Testis (tissue), 3 donors: ENCODE data around the gene ARMC2. TPM values are rescaled to one million over a fixed set of nuclear protein-coding genes. Genes with fewer than 3 reads are reported as not detected.

Experiments used
- DNase-seq: peaks from one replicate; pipeline ENCODE4 v3.0.0-alpha.2; 2019
- H3K27ac ChIP-seq, 2 donors: fragments of 200-600 bp; sonication (generic); one replicate each; pipeline ENCODE4 v1.5.1; 2019
- H3K27me3 ChIP-seq: fragments of 200-600 bp; sonication (generic); one replicate; pipeline ENCODE4 v1.5.1; 2019
- H3K36me3 ChIP-seq: fragments of 200-600 bp; sonication (generic); one replicate; pipeline ENCODE4 v1.5.1; 2017; ENCODE audit warnings: low read depth; ENCODE audit errors: missing control alignments
- H3K4me1 ChIP-seq: fragments of 200-600 bp; sonication (generic); one replicate; pipeline ENCODE4 v1.5.1; 2019
- H3K4me3 ChIP-seq, 2 donors: fragments of 200-600 bp; sonication (generic); one replicate each; pipeline ENCODE4 v1.5.1; 2017 to 2019
- H3K9me3 ChIP-seq: fragments of 200-600 bp; sonication (generic); one replicate; pipeline ENCODE4 v1.5.1; 2017
- CTCF ChIP-seq, 3 experiments: fragments of 450-650 bp in 2 of 3; fragments of 200-600 bp in 1 of 3; sonication (generic) in 1 of 3; IDR thresholded peaks; one replicate each; pipeline ENCODE4 v1.5.1; 2016 to 2019; ENCODE audit warnings: antibody characterized with exemption in 3 of 3, mild to moderate bottlenecking in 2 of 3, moderate library complexity in 1 of 3
- POLR2A ChIP-seq: fragments of 450-650 bp; IDR thresholded peaks from one replicate; pipeline ENCODE4 v1.6.1; 2017; ENCODE audit warnings: antibody characterized with exemption, mild to moderate bottlenecking, moderate library complexity
- WGBS, 2 donors: methylation state at CpG; one replicate each; pipeline ENCODE4 v1.1.5; 2018; 5-methylcytosine and 5-hydroxymethylcytosine counted together
- intact Hi-C: fragments of 100-400 bp; cut with DNase I; formaldehyde crosslinking; loops from one replicate; pipeline ENCODE4 v1.15.1; 2023; ENCODE audit warnings: low total_unique reads
- polyA plus RNA-seq: library from polyadenylated mRNA; stranded (reverse); fragments of 350-450 nt; fragmentation: Illumina TruSeq; extraction: RNeasy Lipid Tissue Mini Kit (QIAGEN cat#74804); gene quantifications from one replicate; pipeline ENCODE4 v1.2.3, GENCODE V29; 2014; ENCODE audit warnings: low read depth, low replicate concordance; ENCODE audit not compliant: insufficient read depth
- total RNA-seq, 2 donors: library from RNA; depleted of rRNA; stranded (reverse); fragments of >200 nt; gene quantifications; one replicate each; pipeline ENCODE4 v1.2.3, GENCODE V29; 2016

ARMC2 gene
- total and polyA plus RNA-seq, 3 donors from 2014 or later: 24.0 to 78.6 (median 51.4) TPM

- Histone ChIP-seq H3K4me1 (no peaks in the 10 kb centered on the region), H3K27me3 (no peaks in the 10 kb centered on the region), H3K27ac (no peak overlapping the region), H3K9me3 (no peaks in the 10 kb centered on the region), H3K36me3 (no peaks in the 10 kb centered on the region), H3K4me3 (no peak overlapping the region)
- no peak for TF ChIP-seq POLR2A
- TF ChIP-seq CTCF (IDR thresholded peaks at IDR 0.05): no peak
- 78 to 92% methylated on average over 3 of the region's 3 CpGs for WGBS, 2 donors
- intact Hi-C loops: no loop called here
- no peak for DNase-seq
Measured at GRCh38 chr6:108989700-108990099, 141.5 kb downstream of the ARMC2 start.

GRCh38 chr6:108993876-108994275 is 145.7 kb downstream of the ARMC2 start:
- no peak overlapping the region for H3K27ac ChIP-seq

GRCh38 chr6:108995296-108995695 is 147.1 kb downstream of the ARMC2 start:
- H3K4me1 ChIP-seq: peaks cover 16% of the 10 kb centered on the region
- no peak overlapping the region for H3K4me3 ChIP-seq
- H3K27me3 ChIP-seq: no peaks in the 10 kb centered on the region
- no peak for DNase-seq
- intact Hi-C loops: no loop called here
- no peak for TF ChIP-seq POLR2A
- TF ChIP-seq CTCF (IDR thresholded peaks at IDR 0.05): no peak
- H3K36me3 ChIP-seq: no peaks in the 10 kb centered on the region
- no peak overlapping the region for H3K27ac ChIP-seq
- no peaks in the 10 kb centered on the region for H3K9me3 ChIP-seq

More at GRCh38 chr6:108993876-108994275, 145.7 kb downstream of the ARMC2 start:
- 87 to 95% methylated on average over 3 of the region's 3 CpGs for WGBS, 2 donors
- H3K36me3 ChIP-seq: no peaks in the 10 kb centered on the region
- TF ChIP-seq POLR2A: no peak
- no peak for TF ChIP-seq CTCF (IDR thresholded peaks at IDR 0.05)
- H3K4me3 ChIP-seq: no peak overlapping the region
- no peaks in the 10 kb centered on the region for H3K9me3 ChIP-seq
- DNase-seq: no peak
- intact Hi-C loops: no loop called here
- peaks cover 4% of the 10 kb centered on the region for H3K4me1 ChIP-seq
- H3K27me3 ChIP-seq: no peaks in the 10 kb centered on the region

- Histone ChIP-seq H3K4me1 (peaks cover 22% of the 10 kb centered on the region), H3K27ac (no peak overlapping the region), H3K27me3 (no peaks in the 10 kb centered on the region), H3K36me3 (no peaks in the 10 kb centered on the region), H3K9me3 (no peaks in the 10 kb centered on the region), H3K4me3 (no peak overlapping the region)
- DNase-seq: no peak
- WGBS, 2 donors: 95% methylated on average over 1 of the region's 1 CpG
- TF ChIP-seq CTCF (IDR thresholded peaks at IDR 0.05) (no peak), POLR2A (no peak)
- intact Hi-C loops: no loop called here
Measured at GRCh38 chr6:108996208-108996607, 148.0 kb downstream of the ARMC2 start.

- H3K4me1 ChIP-seq: peaks cover 42% of the 10 kb centered on the region
- no peak overlapping the region for H3K4me3 ChIP-seq
- H3K36me3 ChIP-seq: no peaks in the 10 kb centered on the region
- TF ChIP-seq POLR2A (no peak), CTCF (IDR thresholded peaks at IDR 0.05) (no peak)
- intact Hi-C loops: no loop called here
- 62 to 71% methylated on average over 3 of the region's 3 CpGs for WGBS, 2 donors
- no peaks in the 10 kb centered on the region for H3K9me3 ChIP-seq
- no peak for DNase-seq
- H3K27ac ChIP-seq: peak overlapping the region; percentile 21 to 31
- no peaks in the 10 kb centered on the region for H3K27me3 ChIP-seq
Measured at GRCh38 chr6:108998485-108998884, 150.3 kb downstream of the ARMC2 start.
